Measurements from ENCODE around the gene PCSK1.
"Not testable (repeated sequence)": the region's sequence is repeated elsewhere in the genome, so short reads cannot be mapped to it uniquely, and the experiment has no call there.

The PCSK1 gene

DNA sequence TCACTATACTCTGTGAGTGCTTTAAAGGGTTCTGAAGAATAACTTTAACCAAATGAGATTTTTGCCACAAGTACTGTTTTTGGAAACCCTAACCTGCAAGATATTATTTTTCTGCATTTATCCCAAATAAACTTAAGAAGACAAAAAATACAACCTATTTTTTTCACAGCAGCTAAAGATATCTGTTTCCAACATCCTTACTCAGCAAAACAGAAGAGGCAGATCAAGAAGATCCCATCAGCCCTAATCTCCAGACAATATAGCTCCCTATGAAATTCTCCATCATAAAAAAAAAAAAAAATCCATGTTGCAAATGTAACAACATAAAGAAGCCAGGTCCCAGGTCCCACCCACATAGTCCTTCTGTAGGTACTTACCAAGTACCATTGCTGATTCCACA, 7.6 kb downstream of the PCSK1 start:
- no peak for DNase-seq

DNA sequence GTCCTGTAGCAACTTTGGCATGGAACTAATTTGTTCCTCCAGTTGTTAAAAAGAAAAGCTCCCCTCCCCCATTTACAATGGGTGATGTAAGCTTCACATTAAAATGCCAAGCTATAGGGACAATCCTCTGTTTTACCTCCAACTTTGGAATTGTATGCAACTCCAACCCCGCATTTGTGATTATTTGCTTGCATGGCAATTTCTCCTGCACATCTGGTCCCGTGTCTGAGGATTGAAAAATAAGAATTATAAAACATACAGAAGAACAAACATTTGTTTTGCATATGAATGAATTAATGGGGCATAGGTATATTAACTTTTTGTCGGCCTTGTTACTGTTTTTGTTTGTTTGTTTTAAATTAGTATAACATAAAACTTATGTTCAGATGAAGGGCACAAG, 17.2 kb downstream of the PCSK1 start:
- DNase-seq, result no peak

DNA sequence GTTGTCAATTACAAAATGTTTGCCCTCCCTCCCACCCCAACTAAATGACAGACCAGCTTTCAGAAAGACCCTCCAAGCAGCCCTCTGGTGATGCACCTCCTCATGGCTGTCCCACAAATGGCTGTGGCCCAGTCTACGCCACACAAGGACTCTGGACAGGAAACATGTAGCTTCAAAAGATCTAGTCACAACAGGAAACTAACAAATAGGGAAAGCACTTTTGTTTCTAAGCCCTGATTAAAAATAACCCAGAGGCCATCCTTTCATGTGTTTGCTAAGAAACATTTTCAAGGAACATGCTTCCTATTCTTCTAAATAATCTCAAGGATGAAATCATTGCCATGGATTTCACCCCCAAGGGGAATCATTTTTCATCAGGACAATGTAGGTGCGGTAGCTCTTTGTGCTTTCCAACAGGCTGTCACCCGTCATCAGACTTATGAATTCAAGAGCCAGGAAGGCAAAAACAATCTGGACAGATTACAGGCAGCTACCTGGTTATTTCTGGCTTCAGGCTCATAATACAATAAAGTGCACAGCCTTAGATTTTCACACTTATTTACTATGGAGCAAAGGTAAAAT, 20.1 kb downstream of the PCSK1 start:
- no peak for DNase-seq

DNA sequence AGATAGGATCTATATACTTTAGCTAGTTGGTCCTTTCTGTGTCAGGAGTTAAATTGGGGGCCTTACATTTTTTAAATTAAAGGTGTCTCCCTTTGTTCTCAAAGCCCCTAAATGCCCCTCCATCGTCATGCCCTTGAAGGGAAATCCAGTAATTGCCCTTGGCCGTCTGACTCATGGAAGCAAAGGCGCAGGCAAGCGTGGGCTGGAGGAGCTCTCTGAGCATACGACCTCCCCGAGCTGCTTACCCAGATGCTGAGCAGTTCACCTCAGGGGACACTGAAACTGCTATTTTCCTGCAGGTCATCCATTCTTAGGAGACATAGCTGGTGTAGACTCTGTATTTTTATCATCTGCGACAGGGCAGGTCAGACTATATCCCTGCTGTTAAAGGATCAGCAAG, 23.0 kb downstream of the PCSK1 start:
- DNase-seq, result no peak

DNA sequence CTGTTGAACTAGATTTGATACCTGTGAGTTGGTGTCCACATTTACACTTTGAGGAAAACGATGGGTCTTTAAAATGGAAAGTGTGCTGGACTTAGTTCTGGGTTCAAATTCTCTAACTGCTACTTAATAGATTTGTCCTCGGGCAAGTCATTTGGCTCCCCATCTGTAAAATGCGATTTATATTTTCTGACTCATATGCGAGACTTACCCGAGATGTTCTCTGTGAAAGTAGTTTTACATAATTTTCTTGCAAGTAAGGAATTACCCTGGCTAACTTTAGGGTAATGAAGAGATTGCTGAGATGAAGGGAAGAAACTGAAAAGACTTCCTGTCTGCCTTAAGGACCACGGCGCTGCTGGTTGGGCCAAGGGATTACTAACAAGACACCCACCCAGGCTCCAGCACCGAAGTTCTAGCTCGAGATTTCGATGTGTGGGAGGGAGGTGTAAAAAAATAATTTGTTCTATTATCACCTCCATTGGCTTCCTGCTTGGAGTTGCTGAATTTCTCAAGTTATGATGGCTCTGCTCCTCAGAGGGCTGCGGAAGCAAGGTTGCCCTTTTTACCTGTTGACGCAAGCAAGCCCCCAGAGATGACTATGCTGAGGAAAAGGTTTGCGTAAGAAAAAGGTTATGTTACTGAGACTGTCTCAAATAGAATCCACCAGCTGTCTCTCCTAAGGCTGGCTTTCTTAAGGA, 24.1 kb downstream of the PCSK1 start:
- no peak for DNase-seq

DNA sequence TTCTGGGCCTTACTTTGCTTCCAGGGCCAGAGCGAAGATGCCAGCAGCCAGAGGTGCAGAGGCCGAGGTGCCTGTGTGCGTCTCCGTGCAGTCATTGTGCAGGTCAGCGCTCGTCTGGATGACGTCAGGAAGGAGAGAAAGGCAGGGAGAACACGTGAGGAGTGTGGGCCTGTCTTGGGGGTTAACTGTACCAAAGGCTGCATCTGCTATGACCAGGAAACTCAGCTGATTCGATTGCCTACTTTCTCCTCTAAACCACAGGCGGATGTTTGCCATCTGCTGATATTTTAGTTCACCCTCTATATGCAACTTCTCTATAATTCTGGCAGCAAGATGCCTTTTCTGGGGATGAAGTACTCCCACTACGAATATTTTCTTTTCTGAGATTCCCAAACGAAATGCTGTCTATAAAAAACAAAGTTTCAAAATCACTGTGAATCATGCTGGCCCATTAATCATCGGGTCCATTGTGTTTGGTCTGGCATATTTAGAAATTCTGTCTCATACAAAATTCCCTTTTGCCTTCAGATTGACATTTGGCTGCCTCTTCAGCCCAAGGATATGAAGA, 24.8 kb downstream of the PCSK1 start:
- DNase-seq, result no peak

DNA sequence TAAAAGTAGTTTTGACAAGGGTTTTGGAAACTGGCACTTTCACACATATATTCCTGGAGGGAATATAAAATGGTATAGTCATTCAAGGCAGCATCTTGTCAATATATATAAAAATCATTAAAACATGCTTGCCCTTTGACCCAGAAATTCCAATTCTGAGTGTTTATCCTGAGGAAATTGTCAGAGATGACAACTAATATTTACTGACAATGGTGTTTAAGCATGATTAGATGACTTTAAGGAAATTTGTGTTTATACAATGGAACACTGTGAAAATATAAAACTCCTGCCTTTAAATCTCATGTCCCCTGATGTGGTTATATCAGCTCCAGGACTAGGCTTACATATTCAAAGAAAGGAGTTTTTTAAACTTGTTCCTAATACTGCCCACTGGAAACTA, 25.6 kb downstream of the PCSK1 start:
- DNase-seq, result no peak

DNA sequence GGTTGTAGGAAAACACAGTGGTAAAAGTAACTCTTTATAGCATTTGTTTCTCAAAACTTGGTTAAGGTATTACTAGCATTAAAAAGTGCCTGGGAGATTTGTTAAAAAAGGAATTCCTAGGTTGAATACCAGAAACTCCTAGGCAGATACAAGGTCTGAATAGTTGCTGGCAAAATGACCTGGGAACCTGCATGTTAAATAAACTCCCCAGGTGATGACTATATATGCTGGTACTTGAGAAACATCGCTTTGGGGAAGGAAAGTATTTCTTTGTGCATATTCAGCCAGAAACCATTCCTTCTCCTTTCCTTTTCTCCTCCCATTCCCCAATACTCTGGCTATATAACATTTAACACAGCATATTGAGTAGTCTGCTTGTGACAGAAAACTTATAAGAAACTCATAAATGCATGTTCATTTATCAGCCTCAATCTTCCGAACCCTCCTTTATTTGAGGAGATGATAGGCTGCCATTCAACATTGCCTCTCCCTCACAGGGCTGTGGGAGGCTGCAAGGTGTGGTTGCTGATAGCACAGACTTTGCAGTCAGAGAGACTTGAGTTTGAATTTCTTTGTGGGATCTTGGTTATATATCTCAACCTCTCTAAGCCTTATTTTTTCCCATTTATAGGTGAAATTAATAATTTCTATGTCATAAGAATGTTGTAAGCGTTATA, 28.7 kb downstream of the PCSK1 start:
- DNase-seq, result no peak

DNA sequence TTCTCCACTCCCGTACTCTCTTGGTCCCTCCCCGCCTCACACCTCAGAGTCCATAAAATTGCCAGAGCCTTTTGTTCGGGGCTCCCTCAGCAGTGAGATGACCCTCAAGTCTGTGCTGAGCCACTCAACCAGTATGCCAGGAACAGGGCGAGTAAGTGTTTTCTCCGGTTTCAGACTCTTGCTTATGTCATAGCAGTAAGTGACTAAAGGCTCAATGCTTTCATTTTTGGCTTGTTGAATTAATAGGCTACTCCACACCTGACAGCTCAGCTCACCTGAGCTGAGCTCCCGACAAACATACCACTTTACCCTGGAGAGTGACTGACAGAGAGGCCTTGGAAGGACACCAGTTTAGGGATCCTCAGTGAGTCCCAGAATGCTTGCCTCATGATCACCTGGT, 30.5 kb downstream of the PCSK1 start:
- peak; percentile 81 for DNase-seq

DNA sequence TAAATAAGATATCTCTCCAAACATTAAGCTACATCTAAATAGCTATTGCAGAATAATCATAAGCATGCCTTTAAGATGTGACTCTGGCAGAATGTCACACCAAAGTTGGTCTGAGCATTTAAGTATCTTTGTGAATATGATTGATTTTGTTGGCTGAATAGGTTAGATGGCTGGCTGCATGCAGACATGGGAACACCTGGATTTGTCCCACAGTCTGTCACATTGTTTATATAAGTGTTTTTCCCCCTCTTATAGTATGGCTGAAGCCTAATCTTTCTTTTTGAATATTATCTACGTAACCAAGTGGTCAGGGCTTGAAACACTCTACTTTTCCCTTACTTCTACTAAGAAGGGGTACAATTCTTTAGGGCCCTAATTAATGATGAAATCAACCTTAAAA, 36.2 kb downstream of the PCSK1 start:
- DNase-seq, result no peak

DNA sequence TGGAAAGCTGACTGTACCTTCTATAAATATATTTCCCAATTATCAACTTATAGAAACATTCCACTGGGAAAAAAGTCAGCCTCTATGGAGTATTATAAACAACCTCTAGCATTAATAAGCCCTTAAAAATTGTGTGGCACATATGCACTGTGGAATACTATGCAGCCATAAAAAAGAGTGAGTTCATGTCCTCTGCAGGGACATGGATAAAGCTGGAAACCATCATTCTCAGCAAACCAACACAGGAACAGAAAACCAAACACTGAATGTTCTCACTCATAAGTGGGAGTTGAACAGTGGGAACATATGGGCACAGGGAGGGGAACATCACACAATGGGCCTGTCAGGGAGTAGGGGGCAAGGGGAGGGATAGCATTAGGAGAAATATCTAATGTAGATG, 37.8 kb downstream of the PCSK1 start:
- not testable (repeated sequence) for DNase-seq

DNA sequence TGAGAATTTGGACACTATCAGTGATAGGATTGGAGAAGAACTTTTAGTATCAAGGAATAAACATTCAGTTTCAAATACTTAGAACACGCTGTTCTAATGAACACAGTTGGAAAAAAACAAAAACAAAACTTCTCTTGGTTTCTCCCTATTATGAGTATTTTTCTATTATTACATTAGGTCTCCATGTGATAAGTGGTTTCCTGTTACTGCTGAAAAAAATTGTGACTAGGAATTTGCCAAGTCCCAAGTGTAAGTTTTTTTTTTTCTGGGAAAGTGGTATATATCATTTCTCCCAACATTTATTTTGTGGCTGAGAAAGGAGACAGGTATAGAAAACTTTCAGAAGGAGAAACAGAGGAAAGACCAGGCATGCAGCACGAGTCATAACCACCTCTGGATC, 41.1 kb downstream of the PCSK1 start:
- DNase-seq, result no peak

DNA sequence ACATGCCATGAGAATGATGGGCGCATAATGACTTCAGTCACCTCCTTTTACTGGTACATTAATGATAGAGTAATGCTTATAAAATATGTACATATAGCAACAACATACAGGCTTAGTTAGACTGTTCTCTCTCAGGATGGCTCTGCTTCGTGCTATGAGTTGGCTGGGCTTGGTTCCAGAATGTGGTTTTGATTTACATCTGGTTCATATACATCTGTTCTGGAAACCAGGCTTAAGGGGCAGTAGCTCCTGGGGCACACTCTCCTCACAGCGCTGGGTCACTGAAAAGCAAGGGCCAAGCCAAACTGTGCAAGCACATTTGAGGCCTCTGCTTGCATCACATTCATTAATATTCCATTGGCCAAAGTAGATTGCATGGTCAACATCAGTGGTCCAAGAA, 44.9 kb downstream of the PCSK1 start:
- no peak for DNase-seq

DNA sequence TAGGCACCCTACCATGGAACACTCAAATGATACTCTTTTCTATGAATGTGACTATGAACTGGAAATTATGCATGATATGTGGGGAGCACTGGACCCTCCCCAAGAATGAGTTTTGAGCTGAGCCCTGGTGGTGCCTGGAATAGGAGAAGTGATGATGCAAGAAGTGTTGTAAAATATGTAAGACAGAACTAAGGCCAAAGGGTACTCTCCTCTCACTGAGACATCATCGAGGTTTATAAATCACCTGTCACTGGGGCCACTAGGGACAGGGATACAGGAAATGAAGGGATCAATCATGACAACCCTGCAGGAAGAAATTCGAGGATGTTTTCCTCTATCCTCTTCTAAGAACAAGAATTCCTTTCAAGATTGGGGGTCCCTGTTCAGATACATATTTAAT, 45.4 kb downstream of the PCSK1 start:
- no peak for DNase-seq

DNA sequence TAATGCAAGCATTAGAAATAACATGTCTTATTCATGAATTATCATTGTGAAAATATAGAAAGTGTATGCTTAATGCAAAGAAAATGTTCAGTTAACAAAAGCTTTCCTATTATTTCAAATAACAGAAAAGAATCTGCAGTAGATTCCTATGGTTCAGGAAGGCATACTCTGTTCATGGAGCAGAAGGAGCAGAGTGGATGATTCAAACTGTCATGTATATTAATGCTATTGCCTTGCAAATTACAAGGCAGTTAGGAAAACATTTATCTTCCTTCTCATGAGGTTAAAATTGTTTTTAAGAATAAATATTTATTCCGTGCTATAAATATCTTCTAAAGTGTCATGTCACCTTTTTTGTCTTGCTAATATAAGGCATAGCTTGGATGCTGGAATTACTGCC, 47.5 kb downstream of the PCSK1 start:
- DNase-seq, result no peak

DNA sequence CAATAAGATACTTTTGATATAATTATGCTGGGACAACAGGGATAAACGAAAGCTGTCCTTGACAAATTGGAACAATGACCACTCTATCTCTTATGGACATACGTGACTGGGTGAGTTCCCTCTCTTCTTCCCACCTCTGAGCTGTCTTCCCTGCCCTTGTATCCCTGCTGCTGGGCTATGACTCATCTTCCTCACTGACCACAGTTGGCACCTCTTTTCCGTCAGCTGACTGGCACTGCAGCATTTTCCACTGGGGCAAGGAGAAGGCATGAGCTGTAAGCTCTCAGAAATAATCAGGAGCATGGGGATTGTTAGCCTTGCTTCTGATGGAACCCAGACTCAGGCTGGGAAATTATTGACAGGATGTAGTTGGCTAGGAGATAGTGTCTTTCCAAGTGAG, 48.7 kb downstream of the PCSK1 start:
- no peak for DNase-seq

DNA sequence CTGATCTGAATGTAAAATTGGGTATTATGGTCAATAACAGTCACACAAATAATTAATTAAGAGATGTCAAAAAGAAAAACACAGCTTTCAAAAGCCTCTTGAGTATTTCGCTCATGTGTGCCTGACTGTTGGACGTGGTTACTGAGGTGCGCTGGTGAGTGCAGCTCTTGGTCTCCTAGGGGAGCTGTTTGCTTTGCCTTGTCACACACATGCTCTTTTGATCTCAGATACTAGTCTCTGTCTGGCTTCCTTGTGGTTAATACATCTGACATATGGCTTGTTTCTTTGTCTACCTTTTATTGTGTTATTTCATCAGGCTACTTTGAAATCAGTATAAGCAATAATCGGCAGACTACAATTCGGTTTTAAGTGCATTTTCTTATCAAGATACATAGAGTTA, 51.5 kb downstream of the PCSK1 start:
- peak; percentile 62 for DNase-seq

DNA sequence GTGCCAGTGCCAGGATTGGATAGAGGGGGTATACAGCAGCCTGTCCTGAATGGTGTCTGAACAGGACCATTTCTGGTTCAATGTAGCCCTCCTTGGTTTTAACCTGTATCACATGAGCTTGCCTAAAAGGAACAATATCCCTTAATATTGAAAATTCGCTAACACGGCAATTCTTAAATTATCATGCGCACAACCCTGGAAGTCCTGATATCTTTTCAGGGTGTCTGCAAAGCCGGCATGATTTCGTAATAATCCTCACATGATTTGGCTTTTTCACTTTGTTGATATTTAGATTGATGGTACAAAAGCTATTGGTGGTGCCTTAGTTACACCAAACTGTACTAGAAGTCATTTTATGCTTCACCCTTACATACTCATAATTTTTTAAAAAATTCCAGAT, 53.2 kb downstream of the PCSK1 start:
- DNase-seq, result no peak

DNA sequence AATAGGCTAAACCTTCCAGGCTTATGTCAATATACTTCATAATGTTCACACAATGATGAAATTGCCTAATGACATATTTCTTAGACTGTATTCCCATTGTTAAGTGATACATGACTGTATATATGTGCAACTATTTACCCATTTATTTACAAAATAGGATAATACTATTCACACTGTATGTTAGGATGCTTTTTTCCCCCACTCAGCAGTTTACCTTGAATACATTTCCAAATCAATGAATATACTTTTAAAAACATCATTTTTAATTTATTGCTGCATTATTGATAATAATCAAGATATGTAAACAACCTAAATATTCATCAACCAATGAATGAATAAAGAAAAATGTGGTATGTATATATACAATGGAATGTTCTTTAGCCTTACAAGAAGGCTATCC, 55.5 kb downstream of the PCSK1 start:
- DNase-seq, result no peak

DNA sequence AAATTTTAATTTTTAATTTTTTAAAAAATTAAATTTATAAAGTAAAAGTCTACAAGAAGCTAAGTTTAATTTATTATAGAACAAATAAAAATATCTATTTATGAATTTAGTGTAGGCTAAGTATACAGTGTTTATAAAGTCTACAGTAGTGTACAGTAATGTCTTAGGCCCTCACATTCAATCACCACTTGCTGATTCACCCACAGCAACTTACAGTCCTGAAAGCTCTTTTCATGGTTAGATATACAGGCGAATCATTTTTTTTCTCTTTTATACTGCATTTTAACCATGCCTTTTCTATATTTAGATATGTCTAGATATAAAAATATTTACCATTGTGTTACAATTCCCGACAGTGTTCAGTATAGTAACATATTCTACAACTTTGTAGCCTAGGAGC, 55.9 kb downstream of the PCSK1 start:
- no peak for DNase-seq

DNA sequence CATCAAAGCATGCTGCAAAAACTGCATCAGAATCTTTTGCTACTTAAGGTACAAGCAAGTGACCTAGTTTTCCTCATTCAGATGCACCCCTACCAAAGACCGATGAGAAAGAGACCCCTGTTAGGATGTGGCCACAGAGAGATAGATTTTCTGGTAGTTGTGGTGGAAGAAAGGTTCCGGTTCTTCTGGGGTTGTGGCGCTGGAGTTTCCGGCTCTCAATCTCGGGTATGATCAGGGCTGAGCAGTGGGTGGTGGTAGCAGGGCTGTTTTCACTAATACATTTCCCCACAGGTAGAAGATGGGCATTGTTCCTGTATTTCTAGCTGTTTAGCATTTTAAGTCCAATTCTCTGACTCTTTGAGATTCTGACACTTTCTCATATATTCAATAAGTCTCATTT, 58.4 kb downstream of the PCSK1 start:
- DNase-seq, result no peak

DNA sequence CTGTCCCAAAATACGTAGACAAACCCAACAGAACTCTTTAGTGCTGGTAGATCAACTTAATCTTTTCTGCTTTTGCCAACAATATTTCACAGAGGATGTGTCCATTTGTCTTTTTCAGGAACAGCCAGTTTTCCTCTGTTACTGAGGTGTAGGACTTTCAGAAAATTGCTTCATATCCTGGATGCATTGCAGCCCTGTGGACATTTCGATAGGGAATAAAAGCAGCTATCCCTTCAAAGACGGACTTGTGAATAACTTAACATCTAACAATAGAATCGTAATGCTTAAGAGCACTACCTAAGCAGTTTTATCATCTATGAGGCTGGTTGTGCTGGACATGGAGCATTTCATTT, 59.7 kb downstream of the PCSK1 start:
- DNase-seq, result no peak

DNA sequence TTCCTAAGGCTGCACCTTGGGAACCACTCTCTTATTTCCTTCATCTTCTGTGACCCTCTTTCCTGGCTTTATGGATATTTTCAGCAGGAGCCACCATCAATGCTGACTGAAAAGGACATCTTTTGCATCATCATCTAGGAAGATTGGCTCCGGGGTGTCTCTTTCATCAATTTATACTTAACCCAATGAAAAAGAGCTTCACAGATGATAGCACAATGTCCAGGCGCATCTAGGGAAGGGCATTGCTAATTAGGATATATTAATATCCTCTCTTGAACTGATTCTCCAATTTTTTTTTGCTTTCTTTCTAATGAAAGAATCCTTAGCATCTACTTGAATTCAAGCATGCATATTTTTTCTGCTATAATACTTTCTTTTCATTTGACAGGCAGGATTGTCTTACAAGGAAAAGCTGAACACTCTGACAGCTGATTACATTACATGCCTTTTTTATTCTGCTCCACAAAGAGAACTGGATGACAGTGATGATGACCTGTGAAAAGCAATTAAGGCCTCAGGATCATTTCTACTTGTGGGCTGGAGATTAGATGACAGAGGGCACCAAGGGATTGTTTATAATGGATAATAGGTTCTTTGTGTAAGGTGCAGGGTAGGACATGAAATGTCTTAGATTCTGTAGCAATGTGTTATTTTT, 60.2 kb downstream of the PCSK1 start:
- DNase-seq, result no peak

DNA sequence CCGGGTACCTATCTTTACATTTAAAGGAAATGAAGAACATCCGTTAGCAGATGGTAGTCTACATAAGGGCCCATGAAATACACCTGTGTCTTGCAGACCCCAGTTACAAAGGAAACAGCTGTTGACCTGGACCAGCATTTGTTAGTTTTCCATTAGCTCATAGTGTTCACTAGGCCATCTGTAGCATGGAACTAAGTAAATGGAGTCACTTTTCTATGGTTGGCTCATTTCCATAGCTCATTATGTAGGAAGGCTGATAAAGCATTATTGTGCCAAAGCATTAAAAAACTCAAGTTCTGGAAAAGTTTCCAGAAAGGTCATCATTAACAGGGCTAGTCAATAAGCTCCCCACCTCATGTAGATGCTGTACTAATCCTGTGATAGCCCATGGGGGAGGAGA, 62.1 kb downstream of the PCSK1 start:
- no peak for DNase-seq

Data from DMS79 (cell line).